Measurements from ENCODE around the gene DARS1.

Gene DARS1

DNA sequence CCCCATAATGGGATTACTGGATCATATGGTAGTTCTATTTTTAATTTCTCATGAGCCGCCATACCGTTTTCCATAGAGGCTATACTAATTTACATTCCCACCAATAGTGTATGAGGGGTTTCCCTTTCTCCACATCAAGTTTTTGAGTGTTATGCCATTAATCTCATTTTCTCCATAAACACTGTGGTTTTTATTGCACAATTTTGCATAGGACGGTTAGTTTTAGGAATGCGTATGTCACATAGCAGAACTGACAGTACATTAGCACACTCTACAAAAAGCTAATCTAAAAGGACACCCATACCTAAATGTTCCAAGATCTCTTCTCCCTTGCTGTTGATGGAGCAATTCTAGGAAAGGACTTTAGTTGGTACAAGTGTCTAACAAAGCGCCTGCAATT lies 32.5 kb downstream of the DARS1 start:
- TF ChIP-seq ZFX (IDR thresholded peaks at IDR 0.05; ENCODE audit: borderline replicate concordance), result no peak
- TF ChIP-seq, protein P1, sequence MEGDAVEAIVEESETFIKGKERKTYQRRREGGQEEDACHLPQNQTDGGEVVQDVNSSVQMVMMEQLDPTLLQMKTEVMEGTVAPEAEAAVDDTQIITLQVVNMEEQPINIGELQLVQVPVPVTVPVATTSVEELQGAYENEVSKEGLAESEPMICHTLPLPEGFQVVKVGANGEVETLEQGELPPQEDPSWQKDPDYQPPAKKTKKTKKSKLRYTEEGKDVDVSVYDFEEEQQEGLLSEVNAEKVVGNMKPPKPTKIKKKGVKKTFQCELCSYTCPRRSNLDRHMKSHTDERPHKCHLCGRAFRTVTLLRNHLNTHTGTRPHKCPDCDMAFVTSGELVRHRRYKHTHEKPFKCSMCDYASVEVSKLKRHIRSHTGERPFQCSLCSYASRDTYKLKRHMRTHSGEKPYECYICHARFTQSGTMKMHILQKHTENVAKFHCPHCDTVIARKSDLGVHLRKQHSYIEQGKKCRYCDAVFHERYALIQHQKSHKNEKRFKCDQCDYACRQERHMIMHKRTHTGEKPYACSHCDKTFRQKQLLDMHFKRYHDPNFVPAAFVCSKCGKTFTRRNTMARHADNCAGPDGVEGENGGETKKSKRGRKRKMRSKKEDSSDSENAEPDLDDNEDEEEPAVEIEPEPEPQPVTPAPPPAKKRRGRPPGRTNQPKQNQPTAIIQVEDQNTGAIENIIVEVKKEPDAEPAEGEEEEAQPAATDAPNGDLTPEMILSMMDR (IDR thresholded peaks at IDR 0.05), result no peak

GRCh38 chr2:135951041-135951583 lies 34.3 kb downstream of the DARS1 start:
- no peak overlapping the region for H3K27ac ChIP-seq
- no peak for TF ChIP-seq ZFX (IDR thresholded peaks at IDR 0.05; ENCODE audit: borderline replicate concordance)
- TF ChIP-seq, protein P1 (IDR thresholded peaks at IDR 0.05), result no peak

More for the DNA sequence above, 32.5 kb downstream of the DARS1 start:
- H3K27ac ChIP-seq, result no peak overlapping the region

- TF ChIP-seq ZFX (IDR thresholded peaks at IDR 0.05; ENCODE audit: borderline replicate concordance), result no peak
- TF ChIP-seq, protein P1 (IDR thresholded peaks at IDR 0.05), result no peak
- H3K27ac ChIP-seq, result no peak overlapping the region
Measured at GRCh38 chr2:135949451-135950234, 35.8 kb downstream of the DARS1 start.

DNA sequence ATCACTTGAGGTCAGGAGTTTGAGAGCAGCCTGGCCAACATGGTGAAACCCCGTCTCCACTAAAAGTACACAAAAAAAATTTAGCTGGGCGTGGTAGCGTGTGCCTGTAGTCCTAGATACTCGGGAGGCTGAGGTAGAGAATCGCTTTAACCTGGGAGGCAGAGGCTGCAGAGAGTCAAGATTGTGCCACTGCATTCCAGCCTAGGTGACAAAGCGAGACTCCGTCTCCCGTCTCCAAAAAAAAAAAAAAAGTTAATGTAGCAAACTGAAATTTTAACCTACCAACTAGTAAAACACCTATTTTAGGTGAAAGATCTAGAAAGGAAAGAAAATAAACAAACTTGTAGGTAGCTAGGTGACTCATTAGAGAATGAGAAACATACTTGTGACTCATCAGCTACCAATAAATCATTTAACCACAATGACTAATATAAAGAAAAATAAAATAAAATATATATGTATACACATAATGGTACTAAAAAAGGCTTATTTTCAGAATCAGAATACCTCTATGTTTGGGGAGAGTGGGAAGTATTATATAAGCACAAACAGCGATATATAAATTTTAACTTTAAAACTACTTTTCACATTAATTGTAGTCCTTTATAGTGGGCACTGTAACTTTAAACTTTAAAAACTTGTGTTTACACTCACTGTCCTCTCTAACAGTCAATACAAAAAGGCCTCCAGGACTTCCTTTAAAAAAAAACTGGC lies 36.6 kb downstream of the DARS1 start:
- TF ChIP-seq ZFX (IDR thresholded peaks at IDR 0.05; ENCODE audit: borderline replicate concordance), result no peak
- TF ChIP-seq, protein P1 (IDR thresholded peaks at IDR 0.05), result no peak
- no peak overlapping the region for H3K27ac ChIP-seq

- H3K27ac ChIP-seq, result no peak overlapping the region
- TF ChIP-seq, protein P1 (IDR thresholded peaks at IDR 0.05), result no peak
- no peak for TF ChIP-seq ZFX (IDR thresholded peaks at IDR 0.05; ENCODE audit: borderline replicate concordance)
Measured at GRCh38 chr2:135948141-135948540, 37.3 kb downstream of the DARS1 start.

DNA sequence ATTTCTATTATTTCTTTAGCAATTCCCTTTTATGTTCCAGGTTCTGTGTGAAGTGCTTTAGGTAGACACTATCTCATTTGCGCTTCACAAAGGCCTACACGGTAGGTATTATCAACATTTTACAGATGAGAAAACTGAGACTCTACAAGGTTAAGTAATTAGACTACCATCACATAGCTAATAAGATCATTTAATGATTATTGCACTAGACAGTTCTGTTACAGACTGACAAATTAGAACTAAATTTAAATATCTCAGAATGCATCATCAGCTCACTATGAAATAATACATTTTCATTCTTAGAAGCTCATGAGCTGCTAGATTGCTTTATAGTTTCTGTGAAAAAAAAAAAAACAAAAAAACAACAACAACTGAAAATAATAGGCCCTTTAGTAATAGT lies 37.9 kb downstream of the DARS1 start:
- no peak for TF ChIP-seq ZFX (IDR thresholded peaks at IDR 0.05; ENCODE audit: borderline replicate concordance)
- TF ChIP-seq, protein P1 (IDR thresholded peaks at IDR 0.05), result no peak
- no peak overlapping the region for H3K27ac ChIP-seq

DNA sequence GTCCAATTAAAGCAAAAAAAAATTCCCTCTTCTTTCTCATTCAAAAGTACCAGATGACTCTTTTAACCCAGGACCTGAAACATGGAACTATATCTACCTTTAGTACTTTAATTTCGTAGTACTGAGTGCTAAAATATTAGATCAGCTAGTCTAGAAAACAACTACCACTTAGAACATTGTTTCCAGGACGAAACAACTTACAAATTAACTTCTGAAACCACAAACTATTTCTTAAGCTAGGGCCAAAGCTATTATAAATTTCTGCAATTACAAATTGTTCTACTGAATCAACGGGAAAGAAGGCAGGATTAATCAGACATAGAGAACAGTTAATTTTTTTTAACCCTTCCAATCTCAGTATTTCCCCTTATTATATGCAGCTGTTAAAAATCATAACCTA lies 39.9 kb downstream of the DARS1 start:
- no peak overlapping the region for H3K27ac ChIP-seq
- TF ChIP-seq, protein P1 (IDR thresholded peaks at IDR 0.05), result no peak
- no peak for TF ChIP-seq ZFX (IDR thresholded peaks at IDR 0.05; ENCODE audit: borderline replicate concordance)
